Measurements from ENCODE around the gene FAM90A1. TPM values are rescaled to one million over a fixed set of nuclear protein-coding genes. Genes with fewer than 3 reads are reported as not detected.
"Not testable (repeated sequence)": the region's sequence is repeated elsewhere in the genome, so short reads cannot be mapped to it uniquely, and the experiment has no call there.

Gene FAM90A1
- total RNA-seq, 1 experiment from 2014 or later: 0.09 TPM

GRCh38 chr12:8179989-8180585 is 47.3 kb downstream of the FAM90A1 start:
- H3K4me1 Mint-ChIP-seq; H3K27me3 Mint-ChIP-seq (ENCODE audit: low read depth); H2BK20ac ChIP-seq (ENCODE audit: low read depth, low read length, poor library complexity, severe bottlenecking); H2AFZ ChIP-seq (ENCODE audit: low read length); H3K27ac ChIP-seq (ENCODE audit: insufficient read length, low read depth, low read length); H3K23ac ChIP-seq (ENCODE audit: insufficient read length, low read depth, low read length); H3K9me3 ChIP-seq (ENCODE audit: control insufficient read depth, low read depth, low read length); H3T11ph ChIP-seq (ENCODE audit: low read length); H3K18ac ChIP-seq (ENCODE audit: insufficient read length, low read depth, low read length); H3K27ac Mint-ChIP-seq; H3K14ac ChIP-seq (ENCODE audit: insufficient read depth, low read length); H3K4ac ChIP-seq (ENCODE audit: low read depth, low read length); H3K9me3 Mint-ChIP-seq; H4K20me1 ChIP-seq (ENCODE audit: control insufficient read depth, insufficient read depth, insufficient read length); H3K79me2 ChIP-seq (ENCODE audit: insufficient read depth, low read length); H4K5ac ChIP-seq (ENCODE audit: insufficient read length, low read depth, low read length); H4K8ac ChIP-seq (replicated peaks; ENCODE audit: insufficient read length, low read depth, low read length); H2AK5ac ChIP-seq (ENCODE audit: insufficient read length, low read length); H3K27me3 ChIP-seq (ENCODE audit: insufficient read depth, low read length); H3K4me1 ChIP-seq (ENCODE audit: insufficient read depth, low read length); H3K9ac ChIP-seq (ENCODE audit: extremely low read depth, insufficient read length, low read length); H4K91ac ChIP-seq (ENCODE audit: insufficient read length, low read depth, low read length); H2BK15ac ChIP-seq (ENCODE audit: low read depth, low read length); H2BK120ac ChIP-seq (ENCODE audit: low read depth, low read length, poor library complexity, severe bottlenecking); H3K4me2 ChIP-seq (ENCODE audit: insufficient read depth, insufficient read length, low read length); H3K23me2 ChIP-seq (ENCODE audit: insufficient read length, low read depth, low read length, poor library complexity, severe bottlenecking); H2BK12ac ChIP-seq (ENCODE audit: insufficient read length, low read depth, low read length); H3K56ac ChIP-seq (ENCODE audit: insufficient read length, low read depth, low read length); H3K79me1 ChIP-seq (ENCODE audit: insufficient read depth, low read depth, low read length, poor library complexity, severe bottlenecking); H2BK5ac ChIP-seq (ENCODE audit: insufficient read length, low read length): not testable (repeated sequence)
- TF ChIP-seq CTCF (conservative IDR thresholded peaks at IDR 0.05): peak; percentile 78
- Mint-ChIP-seq H3K4me3 (peak overlapping the region; percentile 59 to 70), H3K36me3 (ENCODE audit: insufficient read depth in 1 of 3, low read depth in 3 of 3) (peaks cover 2 to 10% (median 7%) of the 10 kb centered on the region in 3 experiments; a peak in 4 of 7 replicates)
- WGBS (ENCODE audit: extremely low coverage, insufficient read length, low lambda C conversion rate): no CpG with 5 or more reads among the region's 43 CpGs
- peak; percentile 88 for DNase-seq

- H3K9me3 Mint-ChIP-seq; H2BK12ac ChIP-seq (ENCODE audit: insufficient read length, low read depth, low read length); H2BK20ac ChIP-seq (ENCODE audit: low read depth, low read length, poor library complexity, severe bottlenecking); H3K79me2 ChIP-seq (ENCODE audit: insufficient read depth, low read length); H3K27ac Mint-ChIP-seq; H3K36me3 Mint-ChIP-seq (ENCODE audit: insufficient read depth in 1 of 3, low read depth in 3 of 3); H3K4me3 Mint-ChIP-seq; H3T11ph ChIP-seq (ENCODE audit: low read length); H3K56ac ChIP-seq (ENCODE audit: insufficient read length, low read depth, low read length); H2AK5ac ChIP-seq (ENCODE audit: insufficient read length, low read length); H3K4me2 ChIP-seq (ENCODE audit: insufficient read depth, insufficient read length, low read length); H3K4me1 Mint-ChIP-seq; H3K23me2 ChIP-seq (ENCODE audit: insufficient read length, low read depth, low read length, poor library complexity, severe bottlenecking); H2BK15ac ChIP-seq (ENCODE audit: low read depth, low read length); H3K27me3 Mint-ChIP-seq (ENCODE audit: low read depth); H3K27me3 ChIP-seq (ENCODE audit: insufficient read depth, low read length); H3K27ac ChIP-seq (ENCODE audit: insufficient read length, low read depth, low read length); H3K9ac ChIP-seq (ENCODE audit: extremely low read depth, insufficient read length, low read length); DNase-seq; H4K8ac ChIP-seq (replicated peaks; ENCODE audit: insufficient read length, low read depth, low read length); H3K4me1 ChIP-seq (ENCODE audit: insufficient read depth, low read length); H2BK5ac ChIP-seq (ENCODE audit: insufficient read length, low read length); H3K9me3 ChIP-seq (ENCODE audit: control insufficient read depth, low read depth, low read length); H3K14ac ChIP-seq (ENCODE audit: insufficient read depth, low read length); H3K4ac ChIP-seq (ENCODE audit: low read depth, low read length); H3K18ac ChIP-seq (ENCODE audit: insufficient read length, low read depth, low read length); H2BK120ac ChIP-seq (ENCODE audit: low read depth, low read length, poor library complexity, severe bottlenecking); H4K20me1 ChIP-seq (ENCODE audit: control insufficient read depth, insufficient read depth, insufficient read length); H3K79me1 ChIP-seq (ENCODE audit: insufficient read depth, low read depth, low read length, poor library complexity, severe bottlenecking); H4K91ac ChIP-seq (ENCODE audit: insufficient read length, low read depth, low read length); H3K23ac ChIP-seq (ENCODE audit: insufficient read length, low read depth, low read length); H2AFZ ChIP-seq (ENCODE audit: low read length); H4K5ac ChIP-seq (ENCODE audit: insufficient read length, low read depth, low read length): not testable (repeated sequence)
- WGBS (ENCODE audit: extremely low coverage, insufficient read length, low lambda C conversion rate): no CpG with 5 or more reads among the region's 2 CpGs
Observed at GRCh38 chr12:8172911-8173310, 54.5 kb downstream of the FAM90A1 start.

All from H9 (cell line).